Effector CD8-positive, alpha-beta T cell (primary cell): ENCODE results near the gene ABCA6.
"Not testable (repeated sequence)": the region's sequence is repeated elsewhere in the genome, so short reads cannot be mapped to it uniquely, and the experiment has no call there.

Source experiments
- DNase-seq: peaks from one replicate; lab custom pipeline; 2025; lab: John Stamatoyannopoulos, UW

The ABCA6 gene

DNA sequence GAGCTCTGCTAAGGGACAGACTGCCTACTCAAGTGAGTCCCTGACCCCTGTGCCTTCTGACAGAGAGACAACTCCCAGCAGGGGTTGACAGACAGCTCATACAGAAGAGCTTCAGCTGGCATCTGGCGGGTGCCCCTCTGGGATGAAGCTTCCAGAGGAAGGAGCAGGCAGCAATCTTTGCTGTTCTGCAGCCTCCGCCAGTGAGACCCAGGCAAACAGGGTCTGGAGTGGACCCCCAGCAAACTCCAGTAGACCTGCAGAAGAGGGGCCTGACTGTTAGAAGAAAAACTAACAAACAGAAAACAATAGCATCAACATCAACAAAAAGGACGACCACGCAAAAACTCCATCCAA lies 70.5 kb downstream of the ABCA6 start:
- not testable (repeated sequence) for DNase-seq

DNA sequence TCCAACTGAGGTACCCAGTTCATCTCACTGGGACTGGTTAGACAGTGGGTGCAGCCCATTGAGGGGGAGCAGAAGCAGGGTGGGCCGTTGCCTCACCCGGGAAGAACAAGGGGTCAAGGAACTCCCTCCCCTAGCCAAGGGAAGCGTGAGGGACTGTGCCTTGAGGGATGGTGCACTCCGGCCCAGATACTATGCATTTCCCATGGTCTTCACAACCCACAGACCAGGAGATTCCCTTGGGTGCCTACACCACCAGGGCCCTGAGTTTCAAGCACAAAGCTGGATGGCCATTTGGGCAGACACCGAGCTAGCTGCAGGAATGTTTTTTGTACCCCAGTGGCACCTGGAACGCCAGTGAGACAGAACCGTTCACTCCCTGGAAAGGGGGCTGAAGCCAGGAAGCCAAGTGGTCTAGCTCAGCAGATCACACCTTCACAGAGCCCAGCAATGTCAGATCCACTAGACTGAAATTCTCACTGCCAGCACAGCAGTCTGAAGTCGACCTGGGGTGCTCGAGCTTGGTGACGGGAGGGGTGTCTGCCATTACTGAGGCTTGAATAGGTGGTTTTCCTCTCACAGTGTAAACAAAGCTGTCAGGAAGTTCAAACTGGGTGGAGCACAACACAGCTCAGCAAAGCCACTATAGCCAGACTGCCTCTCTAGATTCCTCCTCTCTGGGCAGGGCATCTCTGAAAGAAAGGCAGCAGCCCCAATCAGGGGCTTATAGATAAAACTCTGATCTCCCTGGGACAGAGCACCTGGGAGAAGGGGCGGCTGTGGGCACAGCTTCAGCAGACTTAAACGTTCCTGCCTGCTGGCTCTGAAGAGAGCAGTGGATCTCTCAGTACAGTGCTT lies 71.1 kb downstream of the ABCA6 start:
- DNase-seq, result not testable (repeated sequence)

DNA sequence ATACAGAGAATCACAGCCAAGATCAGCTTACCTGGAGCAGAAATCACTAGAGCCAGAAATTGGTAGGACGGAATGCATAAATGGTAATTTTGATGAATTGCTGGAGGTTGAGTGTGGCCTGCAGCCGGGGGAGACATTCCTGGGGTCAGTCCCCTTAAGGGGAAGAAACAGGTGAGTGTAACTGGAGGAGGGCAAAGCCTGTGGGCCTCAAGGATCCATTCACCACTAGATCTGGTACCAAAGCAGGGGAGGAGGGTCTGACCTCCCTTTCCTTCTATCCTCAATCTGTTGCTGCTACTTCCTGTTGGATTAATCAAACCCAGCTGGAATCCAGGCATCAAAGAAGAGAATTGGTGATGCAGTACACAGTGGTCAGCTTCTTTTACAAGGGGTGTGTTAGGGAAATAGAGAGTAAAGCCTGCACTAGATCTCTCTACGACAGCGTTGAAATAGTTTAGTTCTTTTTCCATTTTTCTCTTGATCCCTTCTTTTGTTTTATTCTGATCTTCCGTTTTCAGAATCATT lies 72.4 kb downstream of the ABCA6 start:
- DNase-seq, result no peak

DNA sequence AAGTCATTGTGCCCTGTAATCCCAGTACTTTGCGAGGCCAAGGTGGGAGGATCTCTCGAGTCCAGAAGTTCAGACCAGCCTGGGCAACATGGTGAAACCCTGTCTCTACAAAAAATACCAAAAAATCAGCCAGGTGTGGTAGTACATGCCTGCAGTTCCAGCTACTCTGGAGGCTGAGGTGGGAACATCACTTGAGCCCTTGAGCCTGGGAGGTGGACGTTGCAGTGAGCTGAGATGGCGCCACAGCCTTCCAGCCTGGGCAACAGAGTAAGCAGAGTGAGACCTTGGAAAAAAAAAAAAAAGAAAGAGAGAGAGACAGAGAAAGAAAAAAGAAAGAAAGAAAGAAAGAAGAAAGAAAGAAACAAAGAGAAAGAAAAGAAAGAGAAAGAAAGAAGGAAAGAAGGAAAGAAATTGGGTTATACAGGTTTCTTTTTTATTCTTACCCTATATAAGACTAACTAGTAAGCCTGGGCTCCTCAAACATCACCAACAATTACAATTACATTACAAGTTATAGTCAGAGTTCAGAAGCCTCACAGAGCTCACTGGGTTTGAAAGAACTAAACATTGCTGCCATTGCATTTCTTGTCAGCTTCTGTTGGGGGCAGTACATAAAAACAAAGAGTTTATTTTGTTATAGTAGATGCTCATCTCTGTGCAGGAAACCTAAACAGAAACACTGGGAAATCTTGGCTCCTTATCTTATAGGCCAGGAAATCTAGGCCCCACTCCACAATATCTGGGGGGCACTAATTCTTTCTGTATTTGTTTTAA lies 74.2 kb downstream of the ABCA6 start:
- DNase-seq, result no peak

DNA sequence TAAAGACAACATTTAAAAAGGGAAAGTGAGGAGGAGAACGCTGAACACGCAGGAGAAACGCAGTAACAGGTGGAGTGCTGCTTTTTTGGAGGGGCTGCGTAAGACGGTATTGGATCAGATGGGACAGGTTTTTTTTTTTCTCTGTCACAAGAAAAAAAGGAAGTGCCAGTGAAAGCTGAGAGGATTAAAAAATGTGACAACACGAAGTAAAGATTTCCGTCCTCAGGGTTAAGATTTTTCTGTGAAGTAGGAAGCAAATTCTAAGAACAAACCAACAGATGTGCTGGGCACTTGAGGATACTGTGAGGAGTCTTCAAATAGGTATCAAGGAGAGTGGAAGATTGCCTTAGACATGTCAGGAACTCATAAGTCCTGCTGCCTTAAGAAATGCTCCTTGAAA lies 75.2 kb downstream of the ABCA6 start:
- DNase-seq, result no peak

DNA sequence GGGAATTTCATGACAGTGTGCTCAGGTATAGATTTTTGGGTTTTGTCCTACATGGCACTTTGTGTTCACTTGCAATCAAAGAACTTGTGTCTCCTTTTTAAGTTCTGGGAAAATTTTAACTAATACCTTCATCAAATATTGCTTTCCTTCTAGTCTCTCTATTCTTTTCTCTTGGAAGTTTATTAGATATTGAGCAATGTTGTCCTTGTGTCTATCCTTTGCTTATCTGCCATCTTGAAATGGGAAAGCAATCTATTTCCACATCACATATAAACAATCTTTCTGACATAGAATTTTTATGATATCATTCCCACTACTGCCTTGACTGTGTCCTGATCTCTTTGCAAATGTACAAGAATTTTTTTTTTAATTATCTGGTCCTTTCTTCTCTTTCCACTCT lies 76.6 kb downstream of the ABCA6 start:
- DNase-seq, result no peak

DNA sequence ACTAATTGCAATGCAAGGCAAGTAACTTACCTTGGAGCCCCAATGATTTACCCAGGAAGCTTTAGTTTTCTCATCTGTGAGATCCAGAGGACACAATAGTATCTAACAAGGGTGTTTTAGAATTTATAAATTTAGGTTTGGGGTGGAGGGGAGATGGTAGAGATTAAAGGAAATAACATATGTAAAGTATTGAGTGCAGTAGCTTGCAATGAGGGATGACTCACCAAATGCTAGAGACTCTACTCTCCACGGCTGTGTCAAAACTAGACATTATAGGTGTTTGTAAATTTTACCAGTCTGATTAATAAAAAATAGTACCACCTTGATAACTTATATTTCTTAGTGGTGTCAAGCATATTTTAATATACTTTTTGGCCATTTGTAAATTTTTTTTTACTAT lies 77.2 kb downstream of the ABCA6 start:
- DNase-seq, result no peak

DNA sequence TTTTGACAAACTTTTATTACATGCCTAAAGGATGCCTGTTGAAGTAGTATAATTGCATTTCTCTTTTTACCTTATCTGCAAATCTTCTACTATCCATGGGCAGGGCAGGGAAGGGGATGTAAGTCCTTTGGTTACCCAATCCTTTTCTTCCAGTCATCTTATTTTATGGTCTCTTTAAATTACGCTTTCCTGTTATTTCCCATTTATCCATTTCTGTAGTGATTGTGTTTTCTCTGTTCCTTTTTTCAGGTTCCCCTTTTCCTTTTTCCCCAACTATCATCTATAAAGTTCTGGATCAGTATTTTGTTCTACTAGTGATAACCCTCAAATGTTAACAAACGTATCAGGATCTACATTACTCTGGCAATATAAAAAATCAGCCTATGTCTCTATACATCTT lies 77.7 kb downstream of the ABCA6 start:
- DNase-seq, result no peak

DNA sequence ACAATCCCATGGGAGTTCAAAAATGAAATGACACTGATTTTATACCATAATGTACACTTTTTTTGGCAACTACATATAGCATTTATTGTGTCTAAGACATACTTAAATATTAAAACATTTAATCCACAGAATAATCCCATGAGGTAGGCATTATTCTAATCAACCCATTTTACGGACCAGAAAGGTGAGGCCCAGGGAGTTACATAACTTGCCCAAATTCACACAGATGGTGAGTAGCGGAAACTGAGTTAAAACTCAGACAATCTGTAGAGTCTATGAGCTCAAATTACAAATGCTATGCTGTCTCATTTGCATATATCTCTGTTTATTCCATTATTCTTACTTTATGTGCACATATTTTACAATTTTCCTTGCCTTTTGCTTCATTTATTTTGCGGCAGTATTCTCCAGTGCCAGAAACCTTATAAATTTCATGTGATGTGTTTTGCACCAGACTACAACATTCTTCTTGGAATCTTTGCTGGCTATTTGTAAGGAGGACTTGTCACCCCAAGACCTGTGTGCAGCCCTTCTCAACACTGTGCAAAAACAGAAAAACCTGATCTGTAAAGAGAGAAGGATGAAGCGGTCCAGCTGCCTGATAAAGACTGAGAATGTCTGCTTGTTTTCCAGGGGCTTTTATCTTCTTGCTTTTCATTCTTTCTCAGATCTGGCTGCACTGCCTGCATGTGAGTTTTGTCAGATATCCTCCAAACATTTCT lies 78.7 kb downstream of the ABCA6 start:
- no peak for DNase-seq

DNA sequence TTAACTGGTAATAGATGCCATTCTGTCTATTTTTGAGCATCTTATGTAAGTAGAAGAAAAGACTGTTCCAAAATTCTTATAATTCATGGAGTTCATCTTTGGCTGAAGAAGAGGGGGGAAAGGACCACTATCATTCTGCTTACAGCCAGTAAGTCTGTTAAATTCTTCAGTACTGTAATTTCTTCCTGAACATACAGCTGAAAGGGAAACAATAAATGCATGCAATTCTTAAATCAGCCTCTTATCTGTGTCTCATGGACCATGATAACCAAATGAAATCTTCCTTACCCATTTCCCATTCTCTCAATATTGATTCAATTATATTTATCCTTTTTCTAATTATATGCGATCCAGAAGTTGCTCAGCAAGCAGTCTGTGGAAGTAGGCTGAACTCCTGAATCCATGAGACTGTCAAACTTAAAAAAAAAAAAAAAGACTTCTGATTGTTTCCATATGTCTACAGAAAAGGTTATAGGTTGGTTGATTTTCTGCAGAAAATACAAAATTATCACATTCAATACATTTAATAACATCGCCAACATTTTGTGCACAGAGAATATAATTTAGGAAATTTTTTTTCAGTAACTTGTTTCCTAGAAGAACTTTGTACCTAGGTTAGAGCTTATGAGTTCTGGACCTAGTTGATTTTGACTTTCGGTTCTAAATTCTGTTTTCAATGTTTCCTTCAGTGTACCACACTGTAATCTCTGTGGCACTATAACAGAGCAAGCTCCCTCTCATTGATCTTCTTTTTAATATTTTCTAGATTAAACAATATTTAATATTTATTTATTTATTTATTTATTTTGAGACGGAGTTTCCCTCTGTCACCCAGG lies 79.8 kb downstream of the ABCA6 start:
- no peak for DNase-seq

DNA sequence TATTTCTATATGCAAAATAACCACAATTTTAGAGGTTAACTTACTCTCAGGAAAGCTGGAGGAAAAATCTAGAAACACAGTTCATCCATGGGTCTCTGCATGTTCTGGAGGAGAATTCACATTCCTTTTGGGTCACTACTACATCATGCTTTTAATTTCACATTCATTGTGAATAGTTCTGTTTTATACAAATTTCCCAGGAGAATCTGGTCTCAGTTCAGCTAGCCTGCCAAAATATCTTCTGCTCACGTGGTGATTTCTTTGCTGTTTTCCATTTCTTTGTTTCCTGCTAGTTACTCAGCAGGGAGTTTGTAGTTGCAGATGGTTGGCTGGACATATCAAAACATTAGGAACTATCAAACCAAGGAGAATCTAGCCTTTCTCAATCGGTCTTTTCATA lies 80.9 kb downstream of the ABCA6 start, which contains the start of gene ABCA9:
TSS of gene ABCA9 (minus strand) at position 106 of the 400 bp plus-strand sequence. CDS start 9,801 bp downstream, outside the sequence.
- DNase-seq, result no peak

DNA sequence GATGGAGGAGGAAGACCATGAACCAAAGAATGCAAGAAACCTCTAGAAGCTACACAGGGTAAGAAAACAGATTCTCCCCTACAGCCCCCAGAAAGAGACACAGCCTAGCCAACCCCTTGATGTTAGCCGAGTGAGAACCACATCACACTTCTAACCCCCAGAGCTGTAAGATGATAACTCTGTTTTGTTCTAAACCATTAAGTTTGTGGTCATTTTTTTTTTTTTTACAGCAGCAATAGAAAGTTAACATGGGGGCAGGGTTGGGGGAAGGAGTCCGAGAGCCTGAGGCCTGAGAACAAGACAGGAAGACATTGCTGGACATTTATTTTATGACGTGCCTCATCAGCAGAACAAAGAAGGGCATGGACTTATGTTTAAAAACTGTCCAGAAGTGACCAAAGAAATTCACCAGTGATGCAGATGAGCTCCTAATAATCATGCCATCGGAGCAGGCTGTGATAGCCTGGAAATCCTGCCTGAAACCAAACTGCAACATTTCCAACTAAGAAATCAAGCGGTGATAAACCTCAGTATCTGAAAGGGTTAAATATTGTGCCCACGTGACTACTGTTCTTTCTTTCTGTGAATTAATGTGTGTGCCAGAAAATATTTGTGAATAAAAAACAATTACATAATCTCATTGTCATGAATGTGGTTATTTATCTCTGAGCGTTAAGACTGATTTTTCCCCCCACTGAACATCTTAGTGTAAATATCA lies 82.1 kb downstream of the ABCA6 start:
- DNase-seq, result no peak

DNA sequence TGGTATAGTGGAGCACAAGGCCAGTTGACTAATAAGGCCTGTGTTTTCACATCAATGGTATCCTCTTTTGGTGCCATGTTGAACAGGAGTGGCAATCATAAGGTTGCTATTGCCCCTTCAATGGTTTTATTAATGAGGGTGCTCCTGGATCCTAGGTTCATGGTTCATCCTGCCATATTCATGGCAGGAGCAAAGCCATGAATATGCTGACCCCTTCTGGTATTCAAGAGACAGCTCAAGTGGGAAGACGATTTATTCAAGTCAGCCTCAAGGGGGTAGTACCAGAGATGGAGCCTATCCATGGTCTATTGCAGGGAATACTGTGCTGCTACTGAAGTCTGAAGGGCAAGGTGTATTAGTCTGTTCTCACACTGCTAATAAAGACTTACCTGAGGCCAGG lies 83.5 kb downstream of the ABCA6 start:
- DNase-seq, result no peak

DNA sequence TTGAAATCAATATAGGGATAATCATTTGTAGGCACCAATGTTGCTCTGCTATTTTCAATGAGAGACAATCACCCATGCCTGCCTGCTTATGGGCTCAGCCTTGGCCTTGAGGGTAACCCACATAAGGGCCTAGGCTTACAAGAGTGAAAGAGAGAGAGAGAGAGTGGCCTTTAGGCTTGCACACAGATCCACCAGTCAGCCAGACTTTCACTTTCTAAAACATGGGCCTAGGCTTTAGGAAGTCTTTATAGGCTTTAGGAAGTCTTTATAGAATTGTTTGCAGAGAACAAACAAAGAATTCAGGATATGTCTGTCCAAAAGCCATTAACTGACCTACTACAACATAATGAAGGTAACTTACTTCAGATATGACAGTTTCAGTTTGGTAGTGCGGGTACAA lies 84.4 kb downstream of the ABCA6 start:
- DNase-seq, result no peak

DNA sequence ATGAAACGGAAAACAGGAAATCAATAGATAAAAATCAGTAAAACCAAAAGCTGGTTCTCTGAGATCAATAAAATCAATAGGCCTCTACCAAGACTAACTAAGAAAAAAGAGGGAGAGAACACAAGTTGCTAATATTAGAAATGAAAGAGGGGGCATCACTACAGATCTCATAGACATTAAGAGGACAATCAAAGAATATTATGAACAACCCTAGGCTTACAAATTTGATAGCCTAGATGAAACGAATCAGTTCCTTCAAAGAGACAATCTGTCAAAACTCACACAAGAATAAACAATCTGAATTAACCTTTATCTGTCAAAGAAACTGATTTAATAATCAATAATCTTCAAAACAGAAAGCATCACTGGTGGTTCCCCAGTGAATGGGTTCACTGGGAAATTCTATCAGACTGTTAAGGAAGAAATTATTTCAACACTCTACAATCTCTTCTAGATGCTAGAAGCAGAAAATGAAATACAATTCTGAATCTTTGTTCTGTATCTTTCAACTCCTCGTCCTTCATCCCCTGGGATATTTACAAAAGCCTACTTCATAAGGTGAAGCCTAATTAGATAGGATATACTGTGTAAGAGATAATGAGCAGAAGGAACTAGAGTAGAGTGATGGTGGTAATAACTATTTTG lies 85.4 kb downstream of the ABCA6 start:
- DNase-seq, result no peak

DNA sequence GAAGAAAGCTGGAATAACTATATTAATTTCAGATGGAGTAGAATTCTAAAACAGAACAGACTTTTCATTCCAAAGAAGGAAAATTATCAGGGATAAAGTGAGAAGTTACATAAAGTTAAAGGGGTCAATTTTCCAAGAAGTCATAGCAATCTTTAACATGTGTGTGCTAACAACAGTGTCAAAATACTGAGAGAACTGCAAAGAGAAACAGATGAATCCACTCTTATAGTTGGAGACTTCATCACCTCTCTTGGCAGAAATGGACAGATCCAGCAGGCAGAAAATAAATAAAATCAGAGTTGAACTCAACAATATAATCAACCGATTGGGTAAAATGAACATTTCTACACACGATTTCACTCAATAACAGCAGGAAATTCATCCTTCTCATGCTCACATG lies 86.4 kb downstream of the ABCA6 start:
- DNase-seq, result no peak

DNA sequence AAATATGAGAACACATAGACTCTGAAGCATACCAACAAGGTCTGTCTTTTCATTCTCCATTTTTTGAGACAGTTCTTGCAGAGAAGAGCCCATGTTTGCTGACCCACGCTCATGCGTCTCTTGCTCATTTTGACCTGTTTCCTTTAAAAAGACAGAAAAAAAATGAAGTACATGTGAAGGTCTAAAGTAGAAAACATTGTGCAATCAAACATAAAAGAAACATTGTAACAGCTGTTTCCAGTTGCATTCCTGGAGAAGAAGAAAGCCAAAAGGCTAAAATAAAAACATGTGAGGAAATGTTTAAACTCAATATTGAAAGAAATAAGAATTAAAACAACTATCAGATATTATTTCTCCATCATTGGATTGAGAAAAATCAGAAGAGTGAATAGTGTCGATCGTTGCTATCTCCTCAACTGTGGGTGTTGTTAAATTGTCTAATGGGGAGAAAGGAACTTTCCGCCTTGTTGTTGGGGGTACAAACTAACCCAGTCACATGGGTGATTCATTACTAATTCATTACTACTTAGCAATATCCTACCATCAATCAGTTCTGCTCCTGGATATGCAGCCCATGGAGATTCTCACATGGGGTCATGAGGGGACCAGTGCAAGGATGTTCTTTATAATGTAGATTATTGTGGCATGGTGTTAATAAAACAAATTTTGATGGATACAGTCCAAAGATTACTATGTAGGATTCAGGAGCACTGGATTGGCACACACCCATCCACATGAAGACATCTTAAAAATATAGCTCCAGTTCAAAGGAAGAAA lies 90.5 kb downstream of the ABCA6 start:
- no peak for DNase-seq

DNA sequence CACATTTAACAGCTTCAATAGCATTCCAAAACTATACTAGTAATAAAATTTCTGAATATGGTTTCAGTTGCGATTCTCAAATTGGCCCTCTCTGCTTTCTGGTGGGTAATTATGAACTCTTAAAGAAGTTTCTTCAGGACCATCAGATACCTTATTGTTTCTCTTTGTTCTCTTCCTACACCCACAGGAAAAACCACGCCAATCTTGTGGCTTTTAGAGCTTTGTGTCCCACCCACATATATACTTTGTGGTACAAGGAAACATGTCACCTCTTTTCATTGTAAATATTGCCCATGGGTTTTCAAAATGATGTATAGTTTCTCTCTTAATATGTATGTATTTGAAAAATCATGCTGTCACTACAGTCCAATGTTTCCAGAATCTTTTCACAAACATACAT lies 93.1 kb downstream of the ABCA6 start:
- no peak for DNase-seq
